GM12865 (cell line): ENCODE measurements around the gene GRAMD4.

ENCODE experiments used
- DNase-seq: peaks from one replicate; pipeline ENCODE4 v3.0.0; 2010; ENCODE audit warnings: low read depth
- H3K4me3 ChIP-seq: 2 replicates; pipeline ENCODE4 v1.5.1; 2011; ENCODE audit warnings: mild to moderate bottlenecking, low read depth, low read length, control low read depth
- CTCF ChIP-seq: IDR thresholded peaks from 2 replicates; pipeline ENCODE4 v1.5.1; 2011; ENCODE audit warnings: low read length, control low read depth, low read depth, inconsistent platforms; ENCODE audit not compliant: insufficient read depth; ENCODE audit errors: missing control alignments

The GRAMD4 gene

GRCh38 chr22:46659059-46659790 is 39.0 kb downstream of the GRAMD4 start:
- no peak for DNase-seq
- H3K4me3 ChIP-seq, result no peak overlapping the region
- no peak for TF ChIP-seq CTCF

GRCh38 chr22:46659791-46660186 is 39.6 kb downstream of the GRAMD4 start:
- H3K4me3 ChIP-seq, result no peak overlapping the region
- TF ChIP-seq CTCF, result no peak
- DNase-seq, result no peak

- H3K4me3 ChIP-seq, result no peak overlapping the region
- no peak for DNase-seq
- TF ChIP-seq CTCF, result no peak
Measured at GRCh38 chr22:46660604-46661201, 40.5 kb downstream of the GRAMD4 start.

- TF ChIP-seq CTCF, result no peak
- DNase-seq, result no peak
- no peak overlapping the region for H3K4me3 ChIP-seq
Measured at GRCh38 chr22:46661221-46661851, 41.1 kb downstream of the GRAMD4 start.

GRCh38 chr22:46662226-46662625 is 42.0 kb downstream of the GRAMD4 start:
- H3K4me3 ChIP-seq, result no peak overlapping the region
- TF ChIP-seq CTCF, result no peak
- DNase-seq, result no peak

- no peak for TF ChIP-seq CTCF
- no peak for DNase-seq
- no peak overlapping the region for H3K4me3 ChIP-seq
Measured at GRCh38 chr22:46663001-46663400, 42.8 kb downstream of the GRAMD4 start.
